SIG-M5 (cell line): ENCODE data around the gene GARS1.
A peak's percentile ranks its signal among the peaks of the same experiment; 100 is the strongest.

Source experiments
- DNase-seq: peaks from one replicate; lab custom pipeline; 2025; lab: John Stamatoyannopoulos, UW

Gene GARS1

DNA sequence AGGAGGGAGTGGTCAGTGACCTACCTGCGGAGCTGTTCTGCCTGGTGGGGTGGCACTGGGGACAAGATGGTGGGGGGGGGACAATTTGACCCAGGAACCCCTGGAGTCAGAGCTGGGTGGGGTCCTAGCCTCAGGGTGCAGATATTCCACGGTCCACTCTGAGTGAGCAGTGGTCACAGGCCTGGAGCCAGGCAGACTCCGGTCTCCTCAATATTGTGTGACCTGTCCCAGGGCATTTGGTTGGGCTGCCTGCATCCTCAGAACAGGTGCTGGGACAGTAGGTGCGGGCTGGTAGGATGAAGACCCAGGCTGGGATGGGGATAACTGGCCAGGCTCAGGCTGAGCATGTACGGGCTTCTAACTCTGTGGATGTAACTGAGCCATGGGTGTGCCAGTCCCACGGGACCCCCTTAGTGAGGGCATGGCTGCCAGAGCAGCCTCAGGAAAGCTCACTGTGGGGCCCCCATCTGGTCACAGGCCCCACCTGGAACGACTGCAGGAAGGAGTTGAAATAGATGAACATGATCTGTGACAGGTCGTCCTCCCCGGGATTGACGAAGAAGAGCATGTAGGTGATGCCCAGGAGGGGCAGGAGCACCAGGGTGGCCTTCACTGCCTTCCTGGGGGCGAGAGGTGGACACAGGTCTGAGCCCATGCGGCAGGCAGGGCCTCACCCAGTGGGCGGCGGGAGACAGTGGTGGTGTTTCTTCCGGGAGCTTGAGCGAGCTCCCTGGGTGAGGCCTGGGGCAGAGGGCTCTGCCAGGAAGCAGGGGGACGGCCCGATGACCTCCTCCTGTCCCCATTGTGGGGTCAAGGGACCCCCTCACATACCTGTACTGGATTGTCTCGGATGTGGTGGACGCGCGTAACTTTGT is 60.7 kb downstream of the GARS1 start:
- DNase-seq, result no peak

DNA sequence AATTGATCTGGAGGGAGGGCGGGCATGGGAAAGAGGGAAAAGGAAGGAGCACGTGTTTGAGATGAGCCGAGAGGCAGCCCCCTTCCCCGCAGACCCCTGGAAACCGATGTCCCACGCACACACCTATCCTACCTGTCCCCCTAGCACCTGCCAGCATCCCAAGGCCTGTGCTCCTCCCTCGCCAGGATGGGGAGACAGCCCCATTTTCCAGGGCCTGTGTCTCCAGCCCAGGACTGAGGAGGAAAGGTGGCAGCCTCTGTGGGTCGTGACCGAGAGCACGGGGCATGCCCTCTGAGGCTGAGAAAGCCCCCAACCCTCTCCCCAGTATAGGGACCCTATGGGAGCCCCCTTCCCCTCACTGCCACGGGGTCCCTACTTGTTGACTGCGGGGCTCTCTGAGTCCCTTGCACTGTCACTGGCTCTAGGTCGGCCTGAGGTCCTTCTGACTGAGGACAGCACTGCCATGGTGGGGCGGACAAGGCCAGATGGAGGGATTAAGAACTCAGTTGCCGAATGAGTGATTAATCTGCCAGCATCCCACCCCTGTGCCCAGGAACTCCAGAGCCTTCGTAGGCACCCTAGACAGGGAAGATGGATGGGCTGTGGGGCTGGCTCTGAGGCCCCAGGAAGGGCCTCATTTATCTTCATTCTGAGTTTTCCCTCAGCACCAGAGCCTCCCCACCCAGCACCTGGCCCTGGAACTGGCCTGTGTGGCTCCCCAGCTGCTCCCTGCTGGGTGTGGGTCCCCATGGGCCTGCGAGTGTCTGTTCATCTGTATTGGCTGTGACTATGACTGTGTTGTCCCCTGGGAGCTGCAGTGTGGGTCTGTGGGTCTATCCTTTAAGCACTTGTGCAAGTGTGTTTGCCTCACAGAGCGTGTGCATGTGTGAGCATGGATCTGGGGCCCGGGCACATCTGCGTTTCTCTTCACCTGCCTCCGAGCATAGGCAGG is 61.6 kb downstream of the GARS1 start:
- no peak for DNase-seq

DNA sequence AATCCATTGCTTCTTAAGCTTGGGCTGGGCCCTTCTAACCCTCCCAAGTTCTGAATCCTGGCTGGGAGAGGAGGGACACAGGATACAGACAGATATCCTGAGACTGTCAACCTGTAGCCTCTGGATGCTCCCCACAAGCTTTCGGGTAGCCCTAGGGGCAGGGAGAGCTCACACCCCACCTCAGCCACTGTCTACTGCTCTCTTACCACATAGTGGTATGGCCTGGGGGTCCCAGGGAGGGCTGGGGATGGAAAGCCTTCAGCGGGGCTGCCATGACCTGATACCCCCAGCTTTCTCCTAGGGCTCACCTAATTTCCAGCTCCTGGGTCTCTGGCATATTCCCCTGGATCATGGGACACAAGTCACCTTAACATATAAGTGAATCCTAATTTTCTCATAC is 62.5 kb downstream of the GARS1 start:
- no peak for DNase-seq

DNA sequence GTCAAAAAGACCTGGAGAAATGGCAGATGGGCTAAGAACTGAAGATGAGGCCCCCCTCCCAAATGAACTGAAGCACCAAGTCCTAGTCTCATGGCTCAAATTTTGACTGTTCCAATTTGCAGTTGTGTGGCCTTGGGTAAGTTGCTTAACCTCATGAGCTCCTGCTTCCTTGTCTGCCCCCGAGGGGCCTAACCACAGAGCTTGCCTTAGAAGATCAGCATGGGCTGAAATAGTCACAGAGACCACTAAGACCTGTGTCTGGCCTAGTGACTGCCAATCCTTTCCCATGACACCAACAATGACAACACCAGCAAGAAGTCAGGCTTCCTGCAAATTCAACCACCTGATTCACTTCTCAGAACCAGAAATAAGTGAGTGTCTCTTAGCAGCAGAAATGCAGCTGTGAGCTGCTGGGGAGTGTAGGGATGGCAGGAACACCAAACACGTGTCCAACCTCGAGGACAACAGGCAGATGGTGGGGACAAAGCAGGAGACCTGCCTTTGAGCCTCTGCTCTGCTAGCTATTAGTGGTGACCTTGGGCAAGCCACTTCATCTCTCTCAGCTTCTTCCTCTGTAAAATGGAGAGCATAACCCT is 63.9 kb downstream of the GARS1 start:
- peak; percentile 70 for DNase-seq

DNA sequence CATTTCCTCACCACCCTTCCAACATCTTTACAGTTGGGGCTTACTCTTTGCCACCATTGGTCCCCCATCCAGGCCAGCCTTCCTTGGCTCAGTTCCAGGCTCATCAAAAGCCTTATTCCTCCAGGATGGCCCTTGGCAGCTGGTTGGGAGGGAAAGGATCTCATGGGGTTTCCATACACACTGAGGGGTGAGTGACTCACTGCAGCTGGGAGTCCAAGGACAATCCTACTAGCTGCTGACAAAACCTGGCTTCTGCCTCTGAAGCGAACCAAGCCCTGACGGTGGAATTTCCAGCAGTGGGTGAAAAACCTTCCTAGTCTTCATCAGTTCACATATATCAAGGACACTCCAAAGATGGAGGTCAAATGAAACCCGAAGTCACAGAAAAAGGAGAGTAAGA is 64.6 kb downstream of the GARS1 start:
- DNase-seq, result no peak

DNA sequence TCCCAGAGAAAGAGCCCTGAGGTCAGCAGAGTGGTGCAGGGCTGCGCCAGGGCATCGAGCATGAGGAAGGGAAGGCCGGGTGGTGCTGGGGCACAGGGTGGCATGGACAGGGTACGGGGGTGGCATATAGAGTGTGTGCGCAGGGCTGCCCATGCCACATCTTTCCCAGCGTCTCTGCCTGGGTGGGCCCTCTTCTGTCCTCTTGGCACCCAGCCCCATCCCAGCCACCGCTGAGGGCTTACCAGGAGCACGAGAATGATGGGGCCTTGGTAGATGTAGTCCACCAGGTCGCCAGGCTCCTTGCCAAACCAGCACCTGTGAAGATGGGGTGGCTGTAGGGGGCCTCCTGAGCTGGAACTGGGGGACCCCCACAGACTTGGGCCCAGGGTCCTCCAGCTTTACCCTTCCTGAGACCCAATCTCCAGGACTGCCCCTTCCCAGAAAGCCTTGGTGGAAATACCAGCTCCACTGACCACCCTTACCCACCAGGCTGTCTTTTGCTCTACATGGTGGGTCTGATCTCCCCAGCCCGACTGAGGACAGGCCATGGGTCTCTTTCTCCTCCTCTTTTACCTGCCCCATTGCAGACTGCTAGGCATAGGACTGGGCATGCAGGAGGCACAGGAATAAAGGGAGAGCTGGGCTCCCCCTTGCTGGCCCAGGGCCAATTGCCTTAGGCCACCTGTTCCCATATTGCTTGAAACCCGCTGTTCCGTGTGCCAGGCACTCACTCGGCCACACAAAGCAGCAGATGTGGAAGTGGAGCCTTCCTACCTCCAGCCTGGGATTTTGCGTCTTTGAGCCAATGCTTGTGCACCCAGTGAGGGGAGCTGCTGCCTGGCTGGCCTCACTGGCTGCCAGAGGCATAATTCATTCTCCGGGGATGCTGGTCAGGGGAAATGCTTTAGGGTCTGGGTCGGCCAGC is 65.9 kb downstream of the GARS1 start:
- DNase-seq, result no peak

DNA sequence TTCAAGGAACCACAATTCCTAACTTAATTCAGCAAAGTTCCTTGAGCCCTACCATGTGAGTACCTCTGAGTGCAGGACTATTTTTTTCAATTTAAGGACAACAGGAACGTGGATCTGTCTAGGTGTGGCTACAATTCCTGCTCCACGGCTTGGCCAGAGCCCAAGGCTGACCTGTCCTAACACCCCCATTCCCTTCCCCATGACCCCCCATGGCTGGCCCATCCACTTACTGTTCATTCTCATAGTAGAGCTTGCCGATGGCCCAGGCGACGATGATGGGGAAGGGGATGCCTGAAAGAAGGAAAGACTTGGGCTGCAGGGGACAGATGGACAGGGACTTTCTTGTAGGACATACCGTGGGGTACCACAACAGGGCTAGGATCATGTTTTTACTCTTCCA is 67.2 kb downstream of the GARS1 start:
- no peak for DNase-seq

DNA sequence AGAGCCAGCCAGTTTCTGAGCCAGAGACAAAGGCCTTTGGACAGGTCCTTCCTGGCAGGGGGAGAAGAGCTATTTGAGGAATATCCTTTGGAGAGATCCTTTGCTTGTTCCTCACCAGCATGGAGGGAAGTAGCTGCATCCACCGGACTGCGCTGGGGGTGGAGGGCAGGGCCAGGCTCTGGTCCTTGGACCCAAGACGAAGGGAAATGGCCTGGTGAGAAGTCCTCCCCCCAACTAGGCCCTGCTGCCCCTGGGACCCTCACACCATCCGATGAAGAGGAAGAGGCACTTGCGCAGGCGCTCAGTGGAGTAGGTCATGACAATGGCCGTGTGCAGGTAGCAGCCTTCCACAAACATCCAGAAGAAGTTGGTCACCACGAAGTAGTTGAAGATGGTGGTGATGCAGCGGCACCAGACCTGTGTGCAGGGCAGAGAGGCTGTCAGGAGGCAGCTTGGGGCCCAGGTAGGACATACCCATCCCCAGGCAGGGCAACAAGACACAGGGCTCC is 67.8 kb downstream of the GARS1 start:
- no peak for DNase-seq

DNA sequence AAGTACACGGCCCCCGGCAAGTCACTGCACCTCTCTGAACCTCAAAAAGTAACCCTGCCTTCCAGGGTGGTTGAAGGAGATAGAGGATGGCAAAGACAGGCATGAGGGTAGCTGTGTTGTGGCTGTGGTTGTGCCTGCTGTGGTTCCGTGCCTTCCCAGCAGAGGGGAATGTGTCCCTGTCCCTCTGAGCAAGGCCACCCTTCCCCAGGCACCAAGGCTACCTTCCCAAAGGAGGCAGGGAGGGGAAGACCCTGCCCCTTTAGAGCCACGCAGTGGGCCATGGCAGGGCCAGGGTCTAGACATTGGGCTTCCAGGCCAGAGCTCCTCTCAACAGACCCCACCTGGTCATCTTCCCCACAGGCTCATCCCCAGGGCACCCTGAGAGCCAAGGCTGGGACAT is 68.7 kb downstream of the GARS1 start:
- no peak for DNase-seq

DNA sequence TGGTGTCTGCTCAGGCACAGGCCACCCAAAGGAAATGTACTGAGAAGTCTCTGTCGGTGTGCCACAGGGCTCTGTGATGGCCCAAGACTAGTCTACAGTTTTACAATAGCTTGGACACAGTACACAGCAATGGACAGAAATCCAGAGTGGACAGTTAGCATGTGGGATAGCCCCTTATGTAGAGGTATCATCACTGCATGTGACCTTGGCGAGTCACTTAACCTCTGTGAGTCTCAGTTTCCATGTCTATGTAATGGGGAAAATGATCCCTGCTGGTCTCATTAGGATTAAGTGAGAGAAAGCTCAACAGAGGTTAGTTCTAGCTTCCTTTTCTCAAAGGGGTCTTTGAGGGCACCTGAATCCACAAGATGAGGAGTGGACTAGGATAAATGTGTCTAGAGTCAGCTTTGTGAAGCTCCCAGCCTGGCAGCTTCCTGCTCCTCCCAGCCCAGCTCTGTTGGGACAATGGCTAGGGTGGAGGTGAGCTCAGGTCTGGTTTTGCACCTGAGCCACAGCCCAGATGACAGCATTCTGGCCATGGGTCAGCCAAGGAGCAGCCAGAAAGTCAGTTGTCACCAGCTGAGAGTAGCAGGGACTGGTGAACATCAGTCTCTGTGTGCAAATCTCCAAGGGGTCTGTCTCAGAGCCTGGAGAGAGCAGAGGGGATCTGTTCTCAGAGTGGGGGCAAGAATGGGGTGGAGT is 69.7 kb downstream of the GARS1 start:
- no peak for DNase-seq

DNA sequence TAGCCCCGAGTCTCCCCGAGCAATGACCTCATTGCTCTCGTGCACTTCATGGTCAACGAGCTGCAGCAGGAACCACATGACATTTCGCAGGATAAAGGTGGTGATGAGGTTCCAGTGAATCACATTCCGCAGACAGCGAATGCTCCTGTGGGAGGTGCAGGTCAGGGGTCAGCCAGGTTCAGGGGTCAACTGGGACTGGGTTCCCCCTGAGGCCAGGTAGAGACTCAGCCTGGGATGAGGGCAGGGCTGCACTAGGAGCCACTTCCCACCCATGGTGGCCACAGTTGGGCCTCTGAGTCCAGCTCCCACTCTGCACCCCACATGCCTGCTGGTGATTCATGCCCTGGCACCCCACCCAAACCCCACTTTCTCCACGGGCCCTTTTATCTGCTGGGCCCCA is 70.4 kb downstream of the GARS1 start:
- DNase-seq, result no peak

DNA sequence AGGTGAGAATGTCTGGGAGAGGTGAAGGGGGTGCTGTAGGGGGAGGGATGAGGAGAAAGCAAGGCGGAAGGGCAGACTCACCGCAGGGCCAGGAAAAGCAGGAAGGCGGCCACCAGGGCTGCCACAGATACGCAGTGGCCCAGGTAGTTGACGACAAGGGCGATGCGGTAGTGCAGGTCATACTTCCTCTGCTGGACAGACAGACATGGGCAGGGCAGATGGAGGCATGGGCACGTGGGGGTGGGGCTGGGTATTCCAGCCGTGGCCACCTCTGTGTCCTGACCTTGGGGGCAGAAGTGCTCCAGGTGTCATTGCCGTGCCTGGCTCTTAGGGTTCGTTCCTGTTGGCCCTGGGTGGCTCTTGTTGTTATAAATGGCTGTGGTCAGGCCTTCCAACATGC is 70.8 kb downstream of the GARS1 start:
- DNase-seq, result no peak

DNA sequence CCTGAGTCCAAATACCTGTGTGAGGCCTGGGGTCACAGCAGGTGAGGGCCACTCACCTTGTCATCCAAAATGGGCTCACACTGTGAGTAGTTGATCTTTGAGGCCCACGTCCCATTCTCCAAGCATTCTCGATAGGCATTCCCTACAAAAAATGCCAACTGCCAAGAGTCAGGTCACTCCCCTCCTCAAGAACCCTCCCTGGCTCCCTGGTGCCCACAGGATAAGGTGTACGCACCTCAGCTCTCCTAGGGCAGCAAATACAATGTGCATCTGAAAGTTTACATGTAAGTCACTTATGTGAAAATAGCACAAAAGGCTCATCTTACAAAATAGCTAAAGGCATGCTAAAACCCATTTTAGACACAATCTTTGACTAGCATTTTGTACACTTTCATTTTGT is 72.5 kb downstream of the GARS1 start:
- no peak for DNase-seq

DNA sequence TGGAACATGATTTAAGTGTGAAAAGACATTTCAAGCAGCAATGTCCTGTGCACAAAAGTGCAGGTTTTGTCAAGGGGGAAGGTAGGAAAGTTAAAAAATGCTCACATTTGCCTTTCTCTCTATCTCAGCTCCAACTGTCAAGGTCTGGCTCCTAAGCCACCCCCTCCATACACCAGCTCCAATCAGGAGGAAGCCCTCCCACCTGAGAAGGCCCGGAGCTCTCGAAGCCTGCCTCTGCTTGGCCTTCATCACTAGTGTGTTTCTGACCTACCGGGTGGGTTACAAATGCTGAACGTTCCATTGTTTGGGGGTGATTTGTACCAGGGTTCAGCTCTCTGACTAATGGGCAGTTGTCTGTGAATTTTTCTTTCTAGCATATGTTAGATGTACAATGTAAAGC is 73.4 kb downstream of the GARS1 start:
- no peak for DNase-seq

DNA sequence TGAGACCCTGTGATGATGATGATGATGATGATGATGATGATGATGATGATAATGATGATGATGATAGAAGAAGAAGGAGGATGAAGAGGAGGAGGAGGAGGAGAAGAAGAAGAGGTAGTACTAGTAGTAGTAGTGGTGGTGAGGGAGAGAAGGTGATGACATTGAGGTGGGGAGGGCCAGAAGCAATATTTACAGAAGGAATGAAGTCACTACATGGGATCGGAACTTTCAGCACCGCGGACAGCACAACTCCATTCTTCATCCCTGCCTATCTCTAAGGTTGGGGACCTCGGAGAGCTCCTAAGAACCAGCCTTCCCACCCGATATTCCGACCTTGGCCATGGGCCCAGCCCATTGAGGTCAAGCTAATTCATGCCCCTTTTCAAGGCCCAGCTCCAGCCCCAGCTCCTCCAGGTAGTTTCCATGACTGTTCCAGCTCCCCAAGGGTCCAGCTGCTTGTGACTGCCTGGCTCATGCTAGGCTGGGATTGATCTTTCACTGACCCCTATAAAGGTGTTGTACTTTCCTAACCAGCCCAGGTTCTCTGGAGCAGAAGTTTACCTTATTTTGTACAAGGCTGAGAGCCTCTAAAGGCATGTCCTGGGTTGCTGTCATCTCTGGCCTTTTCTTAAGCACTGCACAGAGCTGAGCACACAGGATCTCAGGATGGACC is 77.3 kb downstream of the GARS1 start:
- no peak for DNase-seq

DNA sequence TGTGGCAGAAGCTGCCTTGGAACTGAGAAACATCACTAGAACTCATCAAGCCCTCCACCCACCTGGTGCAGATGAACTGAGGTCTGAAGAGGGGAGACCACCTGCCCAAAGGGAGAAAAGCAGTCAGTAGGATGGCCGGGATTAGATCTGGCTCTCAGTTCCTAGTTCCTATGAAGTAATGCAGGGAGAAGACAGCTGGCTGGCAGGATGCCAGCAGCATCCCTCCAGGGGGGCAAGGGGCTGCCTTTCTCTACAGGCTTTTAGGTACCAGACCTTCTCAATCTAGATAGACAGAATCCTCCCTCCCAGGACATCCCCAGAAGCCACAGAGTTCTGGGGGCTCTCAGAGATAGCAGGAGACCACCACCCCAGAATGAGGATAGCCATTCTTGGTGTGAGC is 79.7 kb downstream of the GARS1 start:
- DNase-seq, result no peak

DNA sequence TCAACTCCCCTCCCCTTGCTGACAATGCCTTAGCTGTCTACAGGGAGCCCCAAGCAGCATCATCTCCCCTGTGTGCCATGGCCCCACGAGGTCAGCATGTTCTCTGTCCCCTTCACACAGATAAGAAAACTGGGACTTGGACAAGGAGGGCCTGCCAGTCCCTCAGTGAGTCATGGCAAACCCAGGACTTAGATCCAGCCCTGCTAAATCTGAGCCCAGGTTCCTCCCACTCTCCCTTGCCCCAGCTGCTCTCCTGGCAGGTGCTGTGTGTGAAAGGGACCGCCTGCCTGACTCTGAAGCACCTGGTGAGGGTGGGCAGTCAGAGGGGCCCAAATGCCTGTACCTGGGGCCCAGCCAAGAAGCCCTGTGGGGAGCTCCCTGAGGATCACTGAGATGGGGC is 80.2 kb downstream of the GARS1 start:
- no peak for DNase-seq

DNA sequence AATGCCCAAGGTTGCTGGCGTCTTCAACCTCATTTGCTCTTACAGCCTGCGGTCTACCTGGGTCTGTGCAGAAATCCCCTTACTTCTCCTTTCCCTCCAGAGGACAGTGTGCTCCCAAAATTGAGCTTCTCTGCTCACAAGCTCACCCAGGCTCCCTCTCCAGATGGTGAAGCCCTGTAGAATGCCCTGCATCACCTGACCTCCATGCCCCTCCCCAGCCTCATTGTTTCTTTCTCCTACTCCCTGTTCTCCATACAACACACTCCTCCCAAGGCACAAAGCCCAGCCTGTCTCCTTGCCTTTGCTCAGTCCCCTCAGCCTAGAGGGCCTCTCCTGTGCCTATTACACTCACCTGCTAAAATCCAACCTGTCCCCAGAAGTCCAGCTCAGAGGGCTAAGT is 84.1 kb downstream of the GARS1 start:
- DNase-seq, result no peak

DNA sequence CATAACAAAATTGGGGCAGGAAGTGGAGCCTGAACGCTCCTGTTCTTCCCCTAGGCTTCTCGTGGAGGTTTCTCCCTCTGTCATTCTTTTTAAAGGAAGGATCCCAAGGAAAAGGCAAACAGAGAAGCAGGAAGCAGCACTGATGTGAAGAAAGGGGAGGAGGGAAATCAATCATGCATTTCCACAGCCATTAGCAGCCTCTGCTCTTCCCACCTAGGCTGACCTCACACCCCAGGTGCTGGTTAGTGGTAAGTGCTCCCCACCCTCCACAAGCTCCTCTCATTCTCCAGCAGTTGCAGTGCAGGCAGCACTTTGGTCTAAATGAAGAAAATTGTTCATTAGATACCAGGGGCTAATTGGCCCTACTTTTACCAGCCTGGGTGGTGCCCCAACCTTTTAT is 85.0 kb downstream of the GARS1 start:
- DNase-seq, result no peak

DNA sequence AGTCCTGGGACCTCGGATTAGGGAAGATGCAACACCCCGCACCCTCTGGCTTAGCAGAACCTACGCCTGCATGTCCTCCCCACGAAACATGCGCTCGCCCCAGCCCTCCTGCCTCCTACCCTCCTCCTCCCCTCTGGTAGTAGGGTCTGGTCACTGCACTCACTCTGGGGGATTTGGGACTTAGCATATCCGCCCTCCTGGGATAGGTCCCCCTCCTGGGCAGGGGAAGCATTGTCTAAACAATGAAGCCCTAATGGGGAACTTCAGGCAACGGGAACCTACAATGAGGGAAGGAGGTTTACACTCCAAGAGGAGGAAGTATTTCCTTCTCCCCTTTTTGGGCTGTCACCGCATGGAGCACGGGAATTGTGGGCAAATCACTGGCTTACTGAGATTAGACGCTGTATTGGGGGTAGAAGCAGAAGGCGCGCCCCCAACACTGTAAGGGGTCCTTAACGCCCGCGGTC is 86.7 kb downstream of the GARS1 start:
- DNase-seq, result no peak
